ENCODE data around the gene FHL3.

DNA sequence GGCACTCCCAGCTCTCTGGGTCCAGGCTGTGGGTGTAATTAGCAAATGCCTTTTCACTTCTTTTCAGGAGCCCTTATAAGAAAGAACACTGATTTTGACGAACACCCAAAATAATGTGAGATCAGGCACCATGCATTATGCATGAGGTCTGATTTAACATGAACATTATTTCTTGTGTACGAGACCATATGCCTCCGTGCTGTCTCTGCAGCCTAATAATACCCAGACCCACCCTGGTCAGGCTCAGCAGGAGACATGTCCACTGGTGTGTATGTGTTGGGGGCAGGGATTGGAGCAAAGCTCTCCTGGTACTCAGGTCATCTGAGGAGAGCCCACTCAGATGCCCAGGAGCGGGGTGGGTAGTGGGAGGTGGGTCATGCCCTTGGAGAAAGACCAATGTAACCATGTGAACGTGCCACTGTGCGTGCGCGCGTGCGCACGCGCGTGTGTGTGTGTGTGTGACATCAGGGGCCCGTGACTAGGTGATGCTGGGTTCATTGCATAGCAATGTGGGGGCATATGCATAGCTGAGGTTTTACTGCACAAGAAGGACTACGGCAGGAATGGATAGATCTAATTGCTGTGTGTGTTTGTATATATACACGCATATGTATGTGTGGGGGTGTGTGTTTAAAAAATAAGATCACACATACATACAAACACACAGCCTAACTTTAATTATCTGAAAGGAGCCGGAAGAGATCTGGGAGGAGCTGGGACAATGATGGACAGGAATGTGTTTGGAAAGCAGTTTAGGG, 34.2 kb upstream of the FHL3 start:
- TF ChIP-seq POLR2A (IDR thresholded peaks at IDR 0.05) = no peak
- TF ChIP-seq, protein P1, sequence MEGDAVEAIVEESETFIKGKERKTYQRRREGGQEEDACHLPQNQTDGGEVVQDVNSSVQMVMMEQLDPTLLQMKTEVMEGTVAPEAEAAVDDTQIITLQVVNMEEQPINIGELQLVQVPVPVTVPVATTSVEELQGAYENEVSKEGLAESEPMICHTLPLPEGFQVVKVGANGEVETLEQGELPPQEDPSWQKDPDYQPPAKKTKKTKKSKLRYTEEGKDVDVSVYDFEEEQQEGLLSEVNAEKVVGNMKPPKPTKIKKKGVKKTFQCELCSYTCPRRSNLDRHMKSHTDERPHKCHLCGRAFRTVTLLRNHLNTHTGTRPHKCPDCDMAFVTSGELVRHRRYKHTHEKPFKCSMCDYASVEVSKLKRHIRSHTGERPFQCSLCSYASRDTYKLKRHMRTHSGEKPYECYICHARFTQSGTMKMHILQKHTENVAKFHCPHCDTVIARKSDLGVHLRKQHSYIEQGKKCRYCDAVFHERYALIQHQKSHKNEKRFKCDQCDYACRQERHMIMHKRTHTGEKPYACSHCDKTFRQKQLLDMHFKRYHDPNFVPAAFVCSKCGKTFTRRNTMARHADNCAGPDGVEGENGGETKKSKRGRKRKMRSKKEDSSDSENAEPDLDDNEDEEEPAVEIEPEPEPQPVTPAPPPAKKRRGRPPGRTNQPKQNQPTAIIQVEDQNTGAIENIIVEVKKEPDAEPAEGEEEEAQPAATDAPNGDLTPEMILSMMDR (IDR thresholded peaks at IDR 0.05 in 8 of 11, conservative IDR thresholded peaks at IDR 0.05 in 3 of 11) = no peak
- no peak for TF ChIP-seq POLR2AphosphoS5 (IDR thresholded peaks at IDR 0.05)

Data from spleen (tissue), 7 donors.